Ascending aorta (tissue), 2 donors: ENCODE results near the gene UST. TPM values are rescaled to one million over a fixed set of nuclear protein-coding genes. Genes with fewer than 3 reads are reported as not detected.
A peak's percentile ranks its signal among the peaks of the same experiment; 100 is the strongest.

Experiments
- DNase-seq, 2 donors: peaks; one replicate each; pipeline ENCODE4 v3.0.0-alpha.2; 2019; ENCODE audit warnings: low spot score in 2 of 2
- H3K27ac ChIP-seq, 2 donors: fragments of 200-600 bp; sonication (generic); one replicate each; pipeline ENCODE4 v1.5.1; 2016 to 2017; ENCODE audit warnings: mild to moderate bottlenecking in 1 of 2
- H3K27me3 ChIP-seq: fragments of 200-600 bp; sonication (generic); one replicate; pipeline ENCODE4 v1.5.1; 2017
- H3K36me3 ChIP-seq, 2 donors: fragments of 200-600 bp; sonication (generic); one replicate each; pipeline ENCODE4 v1.5.1; 2016
- H3K4me1 ChIP-seq, 2 donors: fragments of 200-600 bp; sonication (generic); one replicate each; pipeline ENCODE4 v1.5.1; 2016 to 2017; ENCODE audit warnings: mild to moderate bottlenecking in 1 of 2
- H3K4me3 ChIP-seq, 2 donors: fragments of 200-600 bp; sonication (generic); one replicate each; pipeline ENCODE4 v1.5.1; 2016 to 2017; ENCODE audit warnings: mild to moderate bottlenecking in 1 of 2
- H3K9me3 ChIP-seq, 2 donors: fragments of 200-600 bp; sonication (generic); one replicate each; pipeline ENCODE4 v1.5.1; 2016
- CTCF ChIP-seq, 3 experiments: fragments of 200-600 bp in 2 of 3; fragments of 450-650 bp in 1 of 3; sonication (generic) in 2 of 3; IDR thresholded peaks; one replicate each; pipeline ENCODE4 v1.5.1; 2016 to 2019; ENCODE audit warnings: antibody characterized with exemption in 3 of 3, mild to moderate bottlenecking in 1 of 3, moderate library complexity in 1 of 3
- intact Hi-C: fragments of 100-400 bp; cut with DNase I; formaldehyde crosslinking; loops from one replicate; pipeline ENCODE4 v1.15.1; 2023
- total RNA-seq: library from RNA; depleted of rRNA; stranded (reverse); fragments of >200 nt; gene quantifications from one replicate; pipeline ENCODE4 v1.1.0, GENCODE V29; 2016

The UST gene
- total RNA-seq, 1 donor from 2014 or later: 27.0 TPM

GRCh38 chr6:148996815-148997214 lies 250.0 kb downstream of the UST start:
- Histone ChIP-seq H3K9me3 (peaks cover 0 to 7% of the 10 kb centered on the region in 2 donors), H3K4me1 (peaks cover 0 to 24% of the 10 kb centered on the region in 2 donors), H3K4me3 (no peak overlapping the region), H3K27ac (peak overlapping the region in 1 of 2 donors; percentile 24), H3K36me3 (no peaks in the 10 kb centered on the region), H3K27me3 (no peaks in the 10 kb centered on the region)
- DNase-seq: no peak
- no peak for TF ChIP-seq CTCF (IDR thresholded peaks at IDR 0.05)
- intact Hi-C loops: no loop called here

- Histone ChIP-seq H3K36me3 (no peaks in the 10 kb centered on the region), H3K4me3 (no peak overlapping the region), H3K9me3 (peaks cover 0 to 7% of the 10 kb centered on the region in 2 donors), H3K4me1 (peaks cover 0 to 24% of the 10 kb centered on the region in 2 donors), H3K27me3 (no peaks in the 10 kb centered on the region), H3K27ac (peak overlapping the region in 1 of 2 donors; percentile 26)
- intact Hi-C loops: no loop called here
- TF ChIP-seq CTCF (IDR thresholded peaks at IDR 0.05): no peak
- no peak for DNase-seq
Observed at GRCh38 chr6:148997865-148998264, 251.0 kb downstream of the UST start.

GRCh38 chr6:148998704-148999103 lies 251.9 kb downstream of the UST start:
- intact Hi-C loops: no loop called here
- no peak for TF ChIP-seq CTCF (IDR thresholded peaks at IDR 0.05)
- H3K27me3 ChIP-seq: no peaks in the 10 kb centered on the region
- H3K27ac ChIP-seq: no peak overlapping the region
- peaks cover 0 to 24% of the 10 kb centered on the region in 2 donors for H3K4me1 ChIP-seq
- peaks cover 0 to 7% of the 10 kb centered on the region in 2 donors for H3K9me3 ChIP-seq
- DNase-seq: no peak
- no peaks in the 10 kb centered on the region for H3K36me3 ChIP-seq
- no peak overlapping the region for H3K4me3 ChIP-seq

- H3K27ac ChIP-seq: peak overlapping the region; percentile 27 to 70
Observed at GRCh38 chr6:148999501-148999900, 252.7 kb downstream of the UST start.

GRCh38 chr6:148999929-149000468 lies 253.2 kb downstream of the UST start:
- no peaks in the 10 kb centered on the region for H3K27me3 ChIP-seq
- H3K27ac ChIP-seq: peak overlapping the region; percentile 27 to 70
- peaks cover 0 to 24% of the 10 kb centered on the region in 2 donors for H3K4me1 ChIP-seq
- peak in 1 of 2 donors; percentile 86 for DNase-seq
- intact Hi-C loops: no loop called here
- no peak overlapping the region for H3K4me3 ChIP-seq
- TF ChIP-seq CTCF (IDR thresholded peaks at IDR 0.05): no peak
- peaks cover 0 to 7% of the 10 kb centered on the region in 2 donors for H3K9me3 ChIP-seq
- no peaks in the 10 kb centered on the region for H3K36me3 ChIP-seq

More at GRCh38 chr6:148999501-148999900, 252.7 kb downstream of the UST start:
- Histone ChIP-seq H3K9me3 (peaks cover 0 to 7% of the 10 kb centered on the region in 2 donors), H3K4me3 (no peak overlapping the region), H3K27me3 (no peaks in the 10 kb centered on the region), H3K36me3 (no peaks in the 10 kb centered on the region), H3K4me1 (peaks cover 0 to 24% of the 10 kb centered on the region in 2 donors)
- no peak for DNase-seq
- TF ChIP-seq CTCF (IDR thresholded peaks at IDR 0.05): no peak
- intact Hi-C loops: no loop called here
